ENCODE measurements around the gene ANAPC10.
"Not testable (repeated sequence)": the region's sequence is repeated elsewhere in the genome, so short reads cannot be mapped to it uniquely, and the experiment has no call there.

ANAPC10 gene

GRCh38 chr4:145097821-145098674 lies at the start of gene ANAPC10, which contains the start of gene ABCE1:
ANAPC10 (minus strand) TSS chr4:145098196; CDS start chr4:145096099, 2,097 bp downstream.
ABCE1 (plus strand) TSS chr4:145098311; CDS start chr4:145104413, 6,102 bp downstream.
- peak; percentile 97 for DNase-seq

- DNase-seq: not testable (repeated sequence)
These were observed 38.2 kb upstream of the ANAPC10 start for GRCh38 chr4:145136219-145136618.

- DNase-seq: peak; percentile 66
These were observed 34.6 kb upstream of the ANAPC10 start for GRCh38 chr4:145132511-145133098.

- DNase-seq: no peak
These were observed 33.9 kb upstream of the ANAPC10 start for GRCh38 chr4:145131848-145132247.

GRCh38 chr4:145130788-145131399 lies 32.9 kb upstream of the ANAPC10 start:
- peak; percentile 38 for DNase-seq

- DNase-seq: no peak
These were observed 32.1 kb upstream of the ANAPC10 start for GRCh38 chr4:145130130-145130529.

- DNase-seq: no peak
These were observed 27.4 kb upstream of the ANAPC10 start for GRCh38 chr4:145125396-145125795.

- DNase-seq: no peak
These were observed 10.1 kb upstream of the ANAPC10 start for GRCh38 chr4:145108128-145108527.

GRCh38 chr4:145107126-145107525 lies 9.1 kb upstream of the ANAPC10 start:
- DNase-seq: no peak

GRCh38 chr4:145103496-145103895 lies 5.5 kb upstream of the ANAPC10 start:
- DNase-seq: no peak

GRCh38 chr4:145102619-145103018 lies 4.6 kb upstream of the ANAPC10 start:
- DNase-seq: no peak

GRCh38 chr4:145101091-145101490 lies 3.1 kb upstream of the ANAPC10 start:
- no peak for DNase-seq

GRCh38 chr4:145099653-145100052 lies 1.7 kb upstream of the ANAPC10 start:
- DNase-seq: no peak

- DNase-seq: peak; percentile 74
These were observed 660 bp upstream of the ANAPC10 start for GRCh38 chr4:145098675-145099037.

- DNase-seq: no peak
These were observed 620 bp downstream of the ANAPC10 start for GRCh38 chr4:145097331-145097820.

- DNase-seq: no peak
These were observed 4.4 kb downstream of the ANAPC10 start for GRCh38 chr4:145093638-145094037.

- DNase-seq: no peak
These were observed 7.6 kb downstream of the ANAPC10 start for GRCh38 chr4:145090380-145090779.

GRCh38 chr4:145083891-145084605 lies 13.9 kb downstream of the ANAPC10 start:
- peak; percentile 26 for DNase-seq

GRCh38 chr4:145081756-145082155 lies 16.2 kb downstream of the ANAPC10 start:
- no peak for DNase-seq

GRCh38 chr4:145076469-145076855 lies 21.5 kb downstream of the ANAPC10 start:
- no peak for DNase-seq

GRCh38 chr4:145075742-145076468 lies 22.1 kb downstream of the ANAPC10 start:
- DNase-seq: no peak

GRCh38 chr4:145071560-145071959 lies 26.4 kb downstream of the ANAPC10 start:
- no peak for DNase-seq

All from activated CD4-positive, alpha-beta T cell treated with anti-CD3 and anti-CD28 coated beads, Interleukin-10, Interleukin-2, amounts not matched to agents 100 ng/mL and 50 ng/mL, durations not matched to agents 16 hours and 8 hours (primary cell).